MM.1S (cell line): ENCODE measurements around the gene DDX50.

Experiments used
- CTCF ChIP-seq: fragments of 300-600 bp; sonication (generic); IDR thresholded peaks from 2 replicates; pipeline ENCODE4 v1.5.1; 2016; ENCODE audit warnings: antibody characterized with exemption, low read length, mixed read lengths
- EZH2phosphoT487 ChIP-seq: fragments of 300-600 bp; sonication (generic); IDR thresholded peaks from 2 replicates; pipeline ENCODE4 v1.6.1; 2018; ENCODE audit warnings: antibody characterized with exemption, low read length

GRCh38 chr10:68954904-68955303 lies 53.8 kb downstream of the DDX50 start:
- TF ChIP-seq CTCF (no peak), EZH2phosphoT487 (no peak)
